GM23338 (cell line): Measurements from ENCODE around the gene ACSF3. TPM values are rescaled to one million over a fixed set of nuclear protein-coding genes. Genes with fewer than 3 reads are reported as not detected.

Experiments
- ATAC-seq: fragments of 200-7000 bp; cut with Tn5 transposase; 3 replicates; pipeline ENCODE4 v1.9.1; 2020
- DNase-seq: peaks from one replicate; pipeline ENCODE4 v3.0.0-alpha.2; 2015; ENCODE audit warnings: low spot score
- H2AFZ ChIP-seq: fragments of 200-600 bp; sonication (generic); 2 replicates; pipeline ENCODE4 v1.8.0; 2016; ENCODE audit warnings: antibody characterized with exemption, mild to moderate bottlenecking, moderate library complexity
- H3F3A ChIP-seq: fragments of 200-600 bp; sonication (generic); replicated peaks from 2 replicates; pipeline ENCODE4 v1.8.0; 2017; ENCODE audit warnings: antibody characterized with exemption, mixed run types, low read depth
- H3K27ac ChIP-seq: fragments of 200-600 bp; sonication (generic); 2 replicates; pipeline ENCODE4 v1.6.1; 2016; ENCODE audit warnings: low read depth
- H3K27me3 ChIP-seq: fragments of 200-600 bp; sonication (generic); 2 replicates; pipeline ENCODE4 v1.8.0; 2016; ENCODE audit warnings: mild to moderate bottlenecking, mixed run types, moderate library complexity; ENCODE audit not compliant: insufficient read depth
- H3K36me3 ChIP-seq: fragments of 200-600 bp; sonication (generic); 2 replicates; pipeline ENCODE4 v1.8.0; 2016; ENCODE audit warnings: mild to moderate bottlenecking; ENCODE audit not compliant: insufficient read depth
- H3K4me1 ChIP-seq: fragments of 200-600 bp; sonication (generic); 2 replicates; pipeline ENCODE4 v1.8.0; 2016; ENCODE audit warnings: mild to moderate bottlenecking, moderate library complexity; ENCODE audit not compliant: insufficient read depth
- H3K4me2 ChIP-seq: fragments of 200-600 bp; sonication (generic); 2 replicates; pipeline ENCODE4 v1.7.1; 2017; ENCODE audit warnings: mixed run types
- H3K4me3 ChIP-seq: fragments of 200-600 bp; sonication (generic); 2 replicates; pipeline ENCODE4 v1.6.1; 2016; ENCODE audit warnings: mixed run types
- H3K79me2 ChIP-seq: fragments of 200-600 bp; sonication (generic); replicated peaks from 2 replicates; pipeline ENCODE4 v1.8.0; 2017; ENCODE audit warnings: mild to moderate bottlenecking; ENCODE audit not compliant: insufficient read depth
- H3K9me2 ChIP-seq: fragments of 200-600 bp; sonication (generic); 2 replicates; pipeline ENCODE4 v1.8.0; 2017; ENCODE audit not compliant: insufficient read depth
- H4K20me1 ChIP-seq: fragments of 200-600 bp; sonication (generic); replicated peaks from 2 replicates; pipeline ENCODE4 v1.8.0; 2017; ENCODE audit warnings: mild to moderate bottlenecking; ENCODE audit not compliant: insufficient read depth
- H3K27ac Mint-ChIP-seq: 2 replicates; pipeline ENCODE4 v1.8.0; 2020; ENCODE audit warnings: inconsistent platforms, mild to moderate bottlenecking, moderate library complexity, mixed read lengths
- H3K27me3 Mint-ChIP-seq: 3 replicates; pipeline ENCODE4 v1.8.0; 2022; ENCODE audit warnings: low read depth, mild to moderate bottlenecking, moderate library complexity, mixed read lengths, inconsistent platforms; ENCODE audit not compliant: insufficient read depth, poor library complexity
- H3K36me3 Mint-ChIP-seq: 3 replicates; pipeline ENCODE4 v1.8.0; 2021; ENCODE audit warnings: low read depth, mild to moderate bottlenecking, inconsistent platforms, moderate library complexity, mixed read lengths
- H3K4me1 Mint-ChIP-seq: 3 replicates; pipeline ENCODE4 v1.8.0; 2020; ENCODE audit warnings: mild to moderate bottlenecking, inconsistent platforms, mixed read lengths
- H3K4me3 Mint-ChIP-seq: 3 replicates; pipeline ENCODE4 v1.8.0; 2021; ENCODE audit warnings: moderate library complexity, mild to moderate bottlenecking, inconsistent platforms, mixed read lengths
- H3K9me3 Mint-ChIP-seq: 3 replicates; pipeline ENCODE4 v1.8.0; 2020; ENCODE audit warnings: moderate library complexity, mild to moderate bottlenecking, inconsistent platforms, mixed read lengths
- EZH2 ChIP-seq: fragments of 200-600 bp; sonication (generic); IDR thresholded peaks from one replicate; pipeline ENCODE4 v1.8.0; 2017; ENCODE audit warnings: antibody characterized with exemption, mild to moderate bottlenecking, low read depth; ENCODE audit not compliant: unreplicated experiment
- EZH2phosphoT487 ChIP-seq: fragments of 200-600 bp; sonication (generic); IDR thresholded peaks from one replicate; pipeline ENCODE4 v1.8.1; 2018; ENCODE audit warnings: antibody characterized with exemption; ENCODE audit not compliant: unreplicated experiment
- NANOG ChIP-seq: IDR thresholded peaks from 2 replicates; pipeline ENCODE4 v1.6.1; 2016; ENCODE audit warnings: antibody characterized with exemption, borderline replicate concordance
- ZNF114 ChIP-seq: fragments of 250-450 bp; sonication (Bioruptor Pico); IDR thresholded peaks from 2 replicates; pipeline ENCODE4 v1.5.0; 2020; ENCODE audit warnings: mild to moderate bottlenecking, moderate library complexity
- polyA plus RNA-seq: library from polyadenylated mRNA; unstranded; fragments of >200 nt; fragmentation: Nextera tagmentation; extraction: Ambion mirVana; gene quantifications from 2 replicates; pipeline ENCODE4 v1.2.1, GENCODE V29; 2016
- total RNA-seq: library from RNA; depleted of rRNA; stranded (reverse); fragments of >200 nt; shearing (Covaris generic); gene quantifications from 2 replicates; pipeline ENCODE4 v1.2.3, GENCODE V29; 2014
- TF ChIP-seq, protein P1 (sequence below): fragments of 250-450 bp; sonication (Bioruptor Pico); IDR thresholded peaks from 2 replicates; pipeline ENCODE4 v1.5.0; 2020; ENCODE audit warnings: mild to moderate bottlenecking, moderate library complexity
- TF ChIP-seq, protein P2 (sequence below): IDR thresholded peaks from one replicate; pipeline ENCODE4 v1.6.1; 2018; ENCODE audit warnings: antibody characterized with exemption; ENCODE audit not compliant: unreplicated experiment

The ACSF3 gene
- total and polyA plus RNA-seq, 2 experiments from 2014 or later: 12.8 to 23.1 TPM

DNA sequence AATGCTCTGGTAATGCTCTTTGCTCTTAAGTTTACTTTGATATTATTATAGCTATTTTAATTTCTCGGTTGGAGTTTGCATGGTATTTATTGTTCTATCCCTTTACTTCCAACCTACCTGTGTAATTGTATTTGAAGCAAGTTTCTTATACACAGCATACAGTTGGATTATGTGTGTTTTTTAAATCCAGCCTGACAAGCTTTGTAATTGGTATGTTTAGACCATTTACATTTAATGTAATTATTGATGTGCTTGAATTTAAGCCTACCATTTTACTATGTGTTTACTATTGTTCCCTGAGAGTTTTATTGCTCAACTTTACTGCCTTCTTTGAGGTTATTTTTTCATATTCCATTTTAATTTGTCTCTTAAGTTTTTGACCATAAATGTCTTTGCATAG is 35.7 kb downstream of the ACSF3 start (continued):
- TF ChIP-seq, protein P1, sequence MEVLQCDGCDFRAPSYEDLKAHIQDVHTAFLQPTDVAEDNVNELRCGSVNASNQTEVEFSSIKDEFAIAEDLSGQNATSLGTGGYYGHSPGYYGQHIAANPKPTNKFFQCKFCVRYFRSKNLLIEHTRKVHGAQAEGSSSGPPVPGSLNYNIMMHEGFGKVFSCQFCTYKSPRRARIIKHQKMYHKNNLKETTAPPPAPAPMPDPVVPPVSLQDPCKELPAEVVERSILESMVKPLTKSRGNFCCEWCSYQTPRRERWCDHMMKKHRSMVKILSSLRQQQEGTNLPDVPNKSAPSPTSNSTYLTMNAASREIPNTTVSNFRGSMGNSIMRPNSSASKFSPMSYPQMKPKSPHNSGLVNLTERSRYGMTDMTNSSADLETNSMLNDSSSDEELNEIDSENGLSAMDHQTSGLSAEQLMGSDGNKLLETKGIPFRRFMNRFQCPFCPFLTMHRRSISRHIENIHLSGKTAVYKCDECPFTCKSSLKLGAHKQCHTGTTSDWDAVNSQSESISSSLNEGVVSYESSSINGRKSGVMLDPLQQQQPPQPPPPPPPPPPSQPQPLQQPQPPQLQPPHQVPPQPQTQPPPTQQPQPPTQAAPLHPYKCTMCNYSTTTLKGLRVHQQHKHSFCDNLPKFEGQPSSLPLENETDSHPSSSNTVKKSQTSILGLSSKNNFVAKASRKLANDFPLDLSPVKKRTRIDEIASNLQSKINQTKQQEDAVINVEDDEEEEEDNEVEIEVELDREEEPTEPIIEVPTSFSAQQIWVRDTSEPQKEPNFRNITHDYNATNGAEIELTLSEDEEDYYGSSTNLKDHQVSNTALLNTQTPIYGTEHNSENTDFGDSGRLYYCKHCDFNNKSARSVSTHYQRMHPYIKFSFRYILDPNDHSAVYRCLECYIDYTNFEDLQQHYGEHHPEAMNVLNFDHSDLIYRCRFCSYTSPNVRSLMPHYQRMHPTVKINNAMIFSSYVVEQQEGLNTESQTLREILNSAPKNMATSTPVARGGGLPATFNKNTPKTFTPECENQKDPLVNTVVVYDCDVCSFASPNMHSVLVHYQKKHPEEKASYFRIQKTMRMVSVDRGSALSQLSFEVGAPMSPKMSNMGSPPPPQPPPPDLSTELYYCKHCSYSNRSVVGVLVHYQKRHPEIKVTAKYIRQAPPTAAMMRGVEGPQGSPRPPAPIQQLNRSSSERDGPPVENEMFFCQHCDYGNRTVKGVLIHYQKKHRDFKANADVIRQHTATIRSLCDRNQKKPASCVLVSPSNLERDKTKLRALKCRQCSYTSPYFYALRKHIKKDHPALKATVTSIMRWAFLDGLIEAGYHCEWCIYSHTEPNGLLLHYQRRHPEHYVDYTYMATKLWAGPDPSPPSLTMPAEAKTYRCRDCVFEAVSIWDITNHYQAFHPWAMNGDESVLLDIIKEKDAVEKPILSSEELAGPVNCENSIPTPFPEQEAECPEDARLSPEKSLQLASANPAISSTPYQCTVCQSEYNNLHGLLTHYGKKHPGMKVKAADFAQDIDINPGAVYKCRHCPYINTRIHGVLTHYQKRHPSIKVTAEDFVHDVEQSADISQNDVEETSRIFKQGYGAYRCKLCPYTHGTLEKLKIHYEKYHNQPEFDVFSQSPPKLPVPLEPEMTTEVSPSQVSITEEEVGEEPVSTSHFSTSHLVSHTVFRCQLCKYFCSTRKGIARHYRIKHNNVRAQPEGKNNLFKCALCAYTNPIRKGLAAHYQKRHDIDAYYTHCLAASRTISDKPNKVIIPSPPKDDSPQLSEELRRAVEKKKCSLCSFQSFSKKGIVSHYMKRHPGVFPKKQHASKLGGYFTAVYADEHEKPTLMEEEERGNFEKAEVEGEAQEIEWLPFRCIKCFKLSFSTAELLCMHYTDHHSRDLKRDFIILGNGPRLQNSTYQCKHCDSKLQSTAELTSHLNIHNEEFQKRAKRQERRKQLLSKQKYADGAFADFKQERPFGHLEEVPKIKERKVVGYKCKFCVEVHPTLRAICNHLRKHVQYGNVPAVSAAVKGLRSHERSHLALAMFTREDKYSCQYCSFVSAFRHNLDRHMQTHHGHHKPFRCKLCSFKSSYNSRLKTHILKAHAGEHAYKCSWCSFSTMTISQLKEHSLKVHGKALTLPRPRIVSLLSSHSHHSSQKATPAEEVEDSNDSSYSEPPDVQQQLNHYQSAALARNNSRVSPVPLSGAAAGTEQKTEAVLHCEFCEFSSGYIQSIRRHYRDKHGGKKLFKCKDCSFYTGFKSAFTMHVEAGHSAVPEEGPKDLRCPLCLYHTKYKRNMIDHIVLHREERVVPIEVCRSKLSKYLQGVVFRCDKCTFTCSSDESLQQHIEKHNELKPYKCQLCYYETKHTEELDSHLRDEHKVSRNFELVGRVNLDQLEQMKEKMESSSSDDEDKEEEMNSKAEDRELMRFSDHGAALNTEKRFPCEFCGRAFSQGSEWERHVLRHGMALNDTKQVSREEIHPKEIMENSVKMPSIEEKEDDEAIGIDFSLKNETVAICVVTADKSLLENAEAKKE: no peak

DNA sequence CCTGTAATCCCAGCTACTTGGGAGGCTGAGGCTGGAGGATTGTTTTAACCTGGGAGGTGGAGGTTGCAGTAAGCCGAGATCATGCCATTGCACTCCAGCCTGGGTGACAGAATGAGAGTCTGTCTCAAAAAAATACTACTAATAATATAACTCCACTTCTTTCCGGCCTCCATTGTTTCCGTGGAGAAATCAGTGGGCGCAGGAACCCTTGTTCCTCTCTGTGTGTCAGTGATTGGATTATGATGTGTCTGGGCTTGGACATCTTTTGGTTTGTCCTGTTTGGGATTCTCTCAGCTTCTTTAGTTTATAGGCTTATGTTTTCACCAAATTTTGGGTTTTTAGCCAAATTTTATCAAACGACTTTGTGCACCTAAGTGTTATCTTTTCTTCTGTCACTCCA is 36.8 kb downstream of the ACSF3 start:
- ATAC-seq (no peak), DNase-seq (no peak)
- peaks cover 8% of the 10 kb centered on the region; the same call in 1 of the 3 replicates for H3K4me1 Mint-ChIP-seq
- H3K36me3 Mint-ChIP-seq: peaks cover 37% of the 10 kb centered on the region
- H3K27ac Mint-ChIP-seq: no peak overlapping the region
- no peak overlapping the region for H3K4me3 ChIP-seq
- 0 out of 2 replicates have a peak, but pooled peaks cover 4% of the 10 kb centered on the region for H3K79me2 ChIP-seq
- peaks cover 2% of the 10 kb centered on the region; the same call in 1 of the 3 replicates for H3K9me3 Mint-ChIP-seq
- no peak overlapping the region for H3K4me3 Mint-ChIP-seq
- H3K4me2 ChIP-seq: no peak overlapping the region
- H3K27me3 ChIP-seq: no peaks in the 10 kb centered on the region
- no peaks in the 10 kb centered on the region for H3K36me3 ChIP-seq
- H2AFZ ChIP-seq: no peak overlapping the region
- no peaks in the 10 kb centered on the region for H3K9me2 ChIP-seq
- H4K20me1 ChIP-seq: no peaks in the 10 kb centered on the region; the same call in 1 of the 2 replicates
- no peaks in the 10 kb centered on the region for H3K4me1 ChIP-seq
- H3K27ac ChIP-seq: no peak overlapping the region
- peaks cover 5% of the 10 kb centered on the region for H3K27me3 Mint-ChIP-seq
- H3F3A ChIP-seq: no peaks in the 10 kb centered on the region
- TF ChIP-seq NANOG: no peak
- no peak for TF ChIP-seq ZNF114
- TF ChIP-seq, protein P1: no peak
- no peak for TF ChIP-seq EZH2
- no peak for TF ChIP-seq EZH2phosphoT487
- TF ChIP-seq, protein P2, sequence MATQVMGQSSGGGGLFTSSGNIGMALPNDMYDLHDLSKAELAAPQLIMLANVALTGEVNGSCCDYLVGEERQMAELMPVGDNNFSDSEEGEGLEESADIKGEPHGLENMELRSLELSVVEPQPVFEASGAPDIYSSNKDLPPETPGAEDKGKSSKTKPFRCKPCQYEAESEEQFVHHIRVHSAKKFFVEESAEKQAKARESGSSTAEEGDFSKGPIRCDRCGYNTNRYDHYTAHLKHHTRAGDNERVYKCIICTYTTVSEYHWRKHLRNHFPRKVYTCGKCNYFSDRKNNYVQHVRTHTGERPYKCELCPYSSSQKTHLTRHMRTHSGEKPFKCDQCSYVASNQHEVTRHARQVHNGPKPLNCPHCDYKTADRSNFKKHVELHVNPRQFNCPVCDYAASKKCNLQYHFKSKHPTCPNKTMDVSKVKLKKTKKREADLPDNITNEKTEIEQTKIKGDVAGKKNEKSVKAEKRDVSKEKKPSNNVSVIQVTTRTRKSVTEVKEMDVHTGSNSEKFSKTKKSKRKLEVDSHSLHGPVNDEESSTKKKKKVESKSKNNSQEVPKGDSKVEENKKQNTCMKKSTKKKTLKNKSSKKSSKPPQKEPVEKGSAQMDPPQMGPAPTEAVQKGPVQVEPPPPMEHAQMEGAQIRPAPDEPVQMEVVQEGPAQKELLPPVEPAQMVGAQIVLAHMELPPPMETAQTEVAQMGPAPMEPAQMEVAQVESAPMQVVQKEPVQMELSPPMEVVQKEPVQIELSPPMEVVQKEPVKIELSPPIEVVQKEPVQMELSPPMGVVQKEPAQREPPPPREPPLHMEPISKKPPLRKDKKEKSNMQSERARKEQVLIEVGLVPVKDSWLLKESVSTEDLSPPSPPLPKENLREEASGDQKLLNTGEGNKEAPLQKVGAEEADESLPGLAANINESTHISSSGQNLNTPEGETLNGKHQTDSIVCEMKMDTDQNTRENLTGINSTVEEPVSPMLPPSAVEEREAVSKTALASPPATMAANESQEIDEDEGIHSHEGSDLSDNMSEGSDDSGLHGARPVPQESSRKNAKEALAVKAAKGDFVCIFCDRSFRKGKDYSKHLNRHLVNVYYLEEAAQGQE: no peak
